SK-N-SH (cell line): ENCODE results near the gene ZSCAN9.

Experiments used
- CTCF ChIP-seq: fragments of 200-600 bp; sonication (generic); IDR thresholded peaks from 2 replicates; pipeline ENCODE4 v1.6.1; 2017; ENCODE audit warnings: antibody characterized with exemption, mild to moderate bottlenecking, moderate library complexity
- FOXJ3 ChIP-seq: sonication (generic); formaldehyde crosslinking; IDR thresholded peaks from 2 replicates; pipeline ENCODE4 v1.5.1; 2020; ENCODE audit warnings: mild to moderate bottlenecking, missing genetic modification reagents
- FOXM1 ChIP-seq: IDR thresholded peaks from 2 replicates; pipeline ENCODE4 v1.4.0; 2012; ENCODE audit warnings: low read depth, mild to moderate bottlenecking
- GABPA ChIP-seq: IDR thresholded peaks from 2 replicates; pipeline ENCODE4 v1.4.0; 2012; ENCODE audit warnings: low read depth, mild to moderate bottlenecking
- IRF3 ChIP-seq: fragments of 150-350 bp; IDR thresholded peaks from 2 replicates; pipeline ENCODE4 v1.6.1; 2016; ENCODE audit warnings: mild to moderate bottlenecking, low read depth, low read length
- MAX ChIP-seq: IDR thresholded peaks from 2 replicates; pipeline ENCODE4 v1.4.0; 2012; ENCODE audit warnings: low read depth
- NFIC ChIP-seq: IDR thresholded peaks from 2 replicates; pipeline ENCODE4 v1.4.0; 2012; ENCODE audit warnings: borderline replicate concordance
- NRF1 ChIP-seq: IDR thresholded peaks from 2 replicates; pipeline ENCODE4 v1.6.1; 2012; ENCODE audit warnings: low read depth, mild to moderate bottlenecking, low read length
- POLR2AphosphoS5 ChIP-seq: IDR thresholded peaks from 2 replicates; pipeline ENCODE4 v1.6.1; 2012; ENCODE audit warnings: low read depth, low read length
- RAD21 ChIP-seq: IDR thresholded peaks from 2 replicates; pipeline ENCODE4 v1.6.1; 2012; ENCODE audit warnings: mild to moderate bottlenecking, low read length
- SIN3A ChIP-seq: IDR thresholded peaks from 2 replicates; pipeline ENCODE4 v1.6.1; 2012; ENCODE audit warnings: low read depth, mild to moderate bottlenecking, low read length, moderate library complexity, borderline replicate concordance

GRCh38 chr6:28243946-28244345 is 18.9 kb downstream of the ZSCAN9 start:
- TF ChIP-seq RAD21 (no peak), CTCF (no peak), NRF1 (no peak), FOXJ3 (CRISPR knock-in tag) (no peak), POLR2AphosphoS5 (no peak), IRF3 (no peak), SIN3A (no peak), GABPA (no peak), NFIC (no peak), MAX (no peak), FOXM1 (no peak)
